WTC11 (cell line): ENCODE results near the gene MECP2. TPM values are rescaled to one million over a fixed set of nuclear protein-coding genes. Genes with fewer than 3 reads are reported as not detected.

Experiments used
- ATAC-seq: fragments of 200-7000 bp; cut with Tn5 transposase; 2 replicates; pipeline ENCODE4 v1.10.0; 2021; ENCODE audit warnings: mild to moderate bottlenecking, moderate library complexity
- CTCF ChIA-PET: fragments of 300-600 bp; sonication (Branson Sonifier 250); formaldehyde crosslinking; loops from one replicate; lab custom pipeline; 2021; ENCODE audit warnings: antibody characterized with exemption; lab: Charles Lee
- POLR2A ChIA-PET: fragments of 350-600 bp; sonication (Branson Sonifier 250); formaldehyde crosslinking; loops from one replicate; lab custom pipeline; 2021; ENCODE audit warnings: antibody characterized with exemption; lab: Charles Lee
- DNase-seq: peaks from one replicate; pipeline ENCODE4 v3.0.0; 2021; ENCODE audit warnings: low spot score
- H3K27ac Mint-ChIP-seq: 2 replicates; pipeline ENCODE4 v1.8.0; 2021; ENCODE audit warnings: mixed read lengths
- H3K27me3 Mint-ChIP-seq: 2 replicates; pipeline ENCODE4 v1.8.0; 2021; ENCODE audit warnings: low read depth, mild to moderate bottlenecking, moderate library complexity, mixed read lengths
- H3K36me3 Mint-ChIP-seq: 2 replicates; pipeline ENCODE4 v1.8.0; 2021; ENCODE audit warnings: mixed read lengths
- H3K4me1 Mint-ChIP-seq: 2 replicates; pipeline ENCODE4 v1.8.0; 2022; ENCODE audit warnings: mixed read lengths
- H3K4me3 Mint-ChIP-seq: 2 replicates; pipeline ENCODE4 v1.8.0; 2021; ENCODE audit warnings: mild to moderate bottlenecking, moderate library complexity, mixed read lengths
- H3K9me3 Mint-ChIP-seq: 2 replicates; pipeline ENCODE4 v1.8.0; 2021; ENCODE audit warnings: mixed read lengths
- CBFB ChIP-seq: sonication (generic); formaldehyde crosslinking; IDR thresholded peaks from 2 replicates; pipeline ENCODE4 v1.8.1; 2022; ENCODE audit warnings: mild to moderate bottlenecking, low read depth, missing genetic modification reagents
- EMX1 ChIP-seq: fragments of 250-450 bp; sonication (Bioruptor Pico); IDR thresholded peaks from 2 replicates; pipeline ENCODE4 v1.8.0; 2021; ENCODE audit warnings: mild to moderate bottlenecking
- FOXJ3 ChIP-seq: sonication (generic); formaldehyde crosslinking; IDR thresholded peaks from 2 replicates; pipeline ENCODE4 v1.9.0; 2021; ENCODE audit warnings: missing genetic modification reagents, mild to moderate bottlenecking, borderline replicate concordance
- FOXK1 ChIP-seq: sonication (generic); formaldehyde crosslinking; IDR thresholded peaks from 2 replicates; pipeline ENCODE4 v1.8.0; 2022; ENCODE audit warnings: mild to moderate bottlenecking, moderate library complexity, missing genetic modification reagents
- FOXP1 ChIP-seq: sonication (generic); formaldehyde crosslinking; IDR thresholded peaks from 2 replicates; pipeline ENCODE4 v1.8.0; 2022; ENCODE audit warnings: missing genetic modification reagents, mild to moderate bottlenecking, moderate library complexity, borderline replicate concordance
- JUN ChIP-seq: sonication (generic); formaldehyde crosslinking; IDR thresholded peaks from 2 replicates; pipeline ENCODE4 v1.8.0; 2023; ENCODE audit warnings: mild to moderate bottlenecking, missing genetic modification reagents
- MYBL2 ChIP-seq: sonication (generic); formaldehyde crosslinking; IDR thresholded peaks from 2 replicates; pipeline ENCODE4 v1.8.1; 2023; ENCODE audit warnings: mild to moderate bottlenecking, moderate library complexity, missing genetic modification reagents
- NFATC4 ChIP-seq: fragments of 250-450 bp; sonication (Bioruptor Pico); IDR thresholded peaks from 2 replicates; pipeline ENCODE4 v1.9.0; 2021; ENCODE audit warnings: mild to moderate bottlenecking
- NFYB ChIP-seq: sonication (generic); formaldehyde crosslinking; conservative IDR thresholded peaks from 2 replicates; pipeline ENCODE4 v1.8.0; 2022; ENCODE audit warnings: low read depth, missing genetic modification reagents
- TCF7 ChIP-seq: sonication (generic); formaldehyde crosslinking; IDR thresholded peaks from 2 replicates; pipeline ENCODE4 v1.8.0; 2022; ENCODE audit warnings: mild to moderate bottlenecking, low read depth, missing genetic modification reagents, moderate library complexity
- TEAD4 ChIP-seq: sonication (generic); formaldehyde crosslinking; IDR thresholded peaks from 2 replicates; pipeline ENCODE4 v1.8.0; 2022; ENCODE audit warnings: mild to moderate bottlenecking, missing genetic modification reagents
- ZNF263 ChIP-seq: sonication (generic); formaldehyde crosslinking; IDR thresholded peaks from 2 replicates; pipeline ENCODE4 v1.8.1; 2022; ENCODE audit warnings: low read depth, mild to moderate bottlenecking, moderate library complexity, missing genetic modification reagents
- ZNF396 ChIP-seq: fragments of 250-450 bp; sonication (Bioruptor Pico); IDR thresholded peaks from 2 replicates; pipeline ENCODE4 v1.8.0; 2021; ENCODE audit warnings: mild to moderate bottlenecking, moderate library complexity, borderline replicate concordance
- total RNA-seq: library from RNA; stranded (reverse); gene quantifications from 3 replicates; pipeline ENCODE4 v1.2.3, GENCODE V29; 2021
- TF ChIP-seq, protein P1 (sequence below): fragments of 250-450 bp; sonication (Bioruptor Pico); conservative IDR thresholded peaks from 2 replicates; pipeline ENCODE4 v1.9.0; 2021; ENCODE audit warnings: mild to moderate bottlenecking
- TF ChIP-seq, protein P2 (sequence below): fragments of 250-450 bp; sonication (Bioruptor Pico); IDR thresholded peaks from 2 replicates; pipeline ENCODE4 v2.1.2; 2022; ENCODE audit warnings: mild to moderate bottlenecking, moderate library complexity
- TF ChIP-seq, protein P3 (sequence below): sonication (generic); formaldehyde crosslinking; IDR thresholded peaks from 2 replicates; pipeline ENCODE4 v1.8.0; 2023; ENCODE audit warnings: missing genetic modification reagents, mild to moderate bottlenecking, borderline replicate concordance
- TF ChIP-seq, protein P4 (sequence below): sonication (generic); formaldehyde crosslinking; IDR thresholded peaks from 2 replicates; pipeline ENCODE4 v1.8.1; 2022; ENCODE audit warnings: mild to moderate bottlenecking, moderate library complexity, missing genetic modification reagents
- TF ChIP-seq, protein P5 (sequence below): fragments of 200-600 bp; IDR thresholded peaks from 2 replicates; pipeline ENCODE4 v1.8.0; 2022; ENCODE audit warnings: antibody characterized with exemption
- TF ChIP-seq, protein P6 (sequence below): sonication (generic); formaldehyde crosslinking; IDR thresholded peaks from 2 replicates; pipeline ENCODE4 v1.8.0; 2022; ENCODE audit warnings: mild to moderate bottlenecking, missing genetic modification reagents
- TF ChIP-seq, protein P7 (sequence below): fragments of 250-450 bp; sonication (Bioruptor Pico); IDR thresholded peaks from 2 replicates; pipeline ENCODE4 v1.9.0; 2021; ENCODE audit warnings: moderate library complexity, mild to moderate bottlenecking, inconsistent platforms, borderline replicate concordance
- TF ChIP-seq, protein P8 (sequence below): sonication (generic); formaldehyde crosslinking; IDR thresholded peaks from 2 replicates; pipeline ENCODE4 v1.8.0; 2023; ENCODE audit warnings: mild to moderate bottlenecking, missing genetic modification reagents
- TF ChIP-seq, protein P9 (sequence below): sonication (generic); formaldehyde crosslinking; IDR thresholded peaks from 2 replicates; pipeline ENCODE4 v1.8.1; 2022; ENCODE audit warnings: mild to moderate bottlenecking, missing genetic modification reagents, moderate library complexity, borderline replicate concordance

MECP2 gene
- total RNA-seq, 1 experiment from 2014 or later = 28.7 TPM

DNA sequence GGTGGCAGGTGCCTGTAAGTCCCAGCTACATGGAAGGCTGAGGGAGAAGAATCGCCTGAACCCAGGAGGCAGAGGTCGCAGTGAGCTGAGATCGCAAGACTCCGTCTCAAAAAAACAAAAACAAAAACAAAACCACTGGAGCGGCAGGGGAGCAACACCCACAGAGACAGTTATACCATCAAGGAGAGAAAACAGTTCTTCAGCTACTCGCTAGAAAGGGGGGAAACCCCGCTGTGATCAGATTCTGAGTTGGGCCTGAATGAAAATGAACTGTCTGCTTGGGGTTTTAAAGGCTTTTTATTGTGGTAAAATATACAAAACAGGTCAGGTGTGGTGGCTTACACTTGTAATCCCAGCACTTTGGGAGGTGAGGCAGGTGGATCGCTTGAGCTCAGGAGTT lies 61.0 kb downstream of the MECP2 start (continued):
- TF ChIP-seq, protein P1, sequence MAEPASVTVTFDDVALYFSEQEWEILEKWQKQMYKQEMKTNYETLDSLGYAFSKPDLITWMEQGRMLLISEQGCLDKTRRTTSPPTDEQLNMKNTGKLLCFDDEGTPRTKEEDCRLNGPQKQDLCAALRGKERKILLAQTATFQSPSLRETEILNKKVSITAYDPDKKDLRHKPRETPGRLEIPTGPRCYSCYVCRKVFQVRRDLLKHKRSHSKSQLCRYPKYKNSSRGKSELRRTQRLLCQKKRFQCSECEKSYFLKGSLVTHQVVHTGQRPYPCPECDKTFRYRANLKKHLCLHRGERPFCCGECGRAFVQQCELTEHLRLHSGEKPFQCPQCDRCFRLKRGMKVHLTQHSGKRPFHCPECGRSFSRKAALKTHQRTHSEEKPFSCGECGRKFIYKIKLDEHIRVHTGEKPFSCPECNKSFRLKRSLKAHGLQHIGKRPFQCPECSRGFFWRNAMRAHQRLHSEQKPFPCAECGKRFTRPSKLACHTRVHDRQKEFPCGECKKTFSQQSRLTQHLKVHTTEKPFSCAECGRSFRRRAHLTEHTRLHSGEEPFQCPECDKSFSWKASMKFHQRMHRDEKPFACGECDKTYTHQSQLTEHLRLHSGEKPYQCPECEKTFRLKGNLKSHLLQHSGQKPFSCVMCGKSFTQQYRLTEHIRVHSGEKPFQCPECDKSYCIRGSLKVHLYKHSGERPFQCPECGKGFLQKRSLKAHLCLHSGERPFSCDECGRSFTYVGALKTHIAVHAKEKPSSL = no peak
- TF ChIP-seq CBFB (CRISPR knock-in tag) (no peak), TCF7 (no peak), FOXP1 (CRISPR knock-in tag) (no peak)
- TF ChIP-seq, protein P2, sequence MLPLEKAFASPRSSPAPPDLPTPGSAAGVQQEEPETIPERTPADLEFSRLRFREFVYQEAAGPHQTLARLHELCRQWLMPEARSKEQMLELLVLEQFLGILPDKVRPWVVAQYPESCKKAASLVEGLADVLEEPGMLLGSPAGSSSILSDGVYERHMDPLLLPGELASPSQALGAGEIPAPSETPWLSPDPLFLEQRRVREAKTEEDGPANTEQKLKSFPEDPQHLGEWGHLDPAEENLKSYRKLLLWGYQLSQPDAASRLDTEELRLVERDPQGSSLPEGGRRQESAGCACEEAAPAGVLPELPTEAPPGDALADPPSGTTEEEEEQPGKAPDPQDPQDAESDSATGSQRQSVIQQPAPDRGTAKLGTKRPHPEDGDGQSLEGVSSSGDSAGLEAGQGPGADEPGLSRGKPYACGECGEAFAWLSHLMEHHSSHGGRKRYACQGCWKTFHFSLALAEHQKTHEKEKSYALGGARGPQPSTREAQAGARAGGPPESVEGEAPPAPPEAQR (CRISPR knock-in tag) = no peak
- TF ChIP-seq, protein P3, sequence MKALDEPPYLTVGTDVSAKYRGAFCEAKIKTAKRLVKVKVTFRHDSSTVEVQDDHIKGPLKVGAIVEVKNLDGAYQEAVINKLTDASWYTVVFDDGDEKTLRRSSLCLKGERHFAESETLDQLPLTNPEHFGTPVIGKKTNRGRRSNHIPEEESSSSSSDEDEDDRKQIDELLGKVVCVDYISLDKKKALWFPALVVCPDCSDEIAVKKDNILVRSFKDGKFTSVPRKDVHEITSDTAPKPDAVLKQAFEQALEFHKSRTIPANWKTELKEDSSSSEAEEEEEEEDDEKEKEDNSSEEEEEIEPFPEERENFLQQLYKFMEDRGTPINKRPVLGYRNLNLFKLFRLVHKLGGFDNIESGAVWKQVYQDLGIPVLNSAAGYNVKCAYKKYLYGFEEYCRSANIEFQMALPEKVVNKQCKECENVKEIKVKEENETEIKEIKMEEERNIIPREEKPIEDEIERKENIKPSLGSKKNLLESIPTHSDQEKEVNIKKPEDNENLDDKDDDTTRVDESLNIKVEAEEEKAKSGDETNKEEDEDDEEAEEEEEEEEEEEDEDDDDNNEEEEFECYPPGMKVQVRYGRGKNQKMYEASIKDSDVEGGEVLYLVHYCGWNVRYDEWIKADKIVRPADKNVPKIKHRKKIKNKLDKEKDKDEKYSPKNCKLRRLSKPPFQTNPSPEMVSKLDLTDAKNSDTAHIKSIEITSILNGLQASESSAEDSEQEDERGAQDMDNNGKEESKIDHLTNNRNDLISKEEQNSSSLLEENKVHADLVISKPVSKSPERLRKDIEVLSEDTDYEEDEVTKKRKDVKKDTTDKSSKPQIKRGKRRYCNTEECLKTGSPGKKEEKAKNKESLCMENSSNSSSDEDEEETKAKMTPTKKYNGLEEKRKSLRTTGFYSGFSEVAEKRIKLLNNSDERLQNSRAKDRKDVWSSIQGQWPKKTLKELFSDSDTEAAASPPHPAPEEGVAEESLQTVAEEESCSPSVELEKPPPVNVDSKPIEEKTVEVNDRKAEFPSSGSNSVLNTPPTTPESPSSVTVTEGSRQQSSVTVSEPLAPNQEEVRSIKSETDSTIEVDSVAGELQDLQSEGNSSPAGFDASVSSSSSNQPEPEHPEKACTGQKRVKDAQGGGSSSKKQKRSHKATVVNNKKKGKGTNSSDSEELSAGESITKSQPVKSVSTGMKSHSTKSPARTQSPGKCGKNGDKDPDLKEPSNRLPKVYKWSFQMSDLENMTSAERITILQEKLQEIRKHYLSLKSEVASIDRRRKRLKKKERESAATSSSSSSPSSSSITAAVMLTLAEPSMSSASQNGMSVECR (CRISPR knock-in tag) = no peak
- TF ChIP-seq, protein P4, sequence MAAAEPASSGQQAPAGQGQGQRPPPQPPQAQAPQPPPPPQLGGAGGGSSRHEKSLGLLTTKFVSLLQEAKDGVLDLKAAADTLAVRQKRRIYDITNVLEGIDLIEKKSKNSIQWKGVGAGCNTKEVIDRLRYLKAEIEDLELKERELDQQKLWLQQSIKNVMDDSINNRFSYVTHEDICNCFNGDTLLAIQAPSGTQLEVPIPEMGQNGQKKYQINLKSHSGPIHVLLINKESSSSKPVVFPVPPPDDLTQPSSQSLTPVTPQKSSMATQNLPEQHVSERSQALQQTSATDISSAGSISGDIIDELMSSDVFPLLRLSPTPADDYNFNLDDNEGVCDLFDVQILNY (CRISPR knock-in tag) = no peak
- TF ChIP-seq, protein P5, sequence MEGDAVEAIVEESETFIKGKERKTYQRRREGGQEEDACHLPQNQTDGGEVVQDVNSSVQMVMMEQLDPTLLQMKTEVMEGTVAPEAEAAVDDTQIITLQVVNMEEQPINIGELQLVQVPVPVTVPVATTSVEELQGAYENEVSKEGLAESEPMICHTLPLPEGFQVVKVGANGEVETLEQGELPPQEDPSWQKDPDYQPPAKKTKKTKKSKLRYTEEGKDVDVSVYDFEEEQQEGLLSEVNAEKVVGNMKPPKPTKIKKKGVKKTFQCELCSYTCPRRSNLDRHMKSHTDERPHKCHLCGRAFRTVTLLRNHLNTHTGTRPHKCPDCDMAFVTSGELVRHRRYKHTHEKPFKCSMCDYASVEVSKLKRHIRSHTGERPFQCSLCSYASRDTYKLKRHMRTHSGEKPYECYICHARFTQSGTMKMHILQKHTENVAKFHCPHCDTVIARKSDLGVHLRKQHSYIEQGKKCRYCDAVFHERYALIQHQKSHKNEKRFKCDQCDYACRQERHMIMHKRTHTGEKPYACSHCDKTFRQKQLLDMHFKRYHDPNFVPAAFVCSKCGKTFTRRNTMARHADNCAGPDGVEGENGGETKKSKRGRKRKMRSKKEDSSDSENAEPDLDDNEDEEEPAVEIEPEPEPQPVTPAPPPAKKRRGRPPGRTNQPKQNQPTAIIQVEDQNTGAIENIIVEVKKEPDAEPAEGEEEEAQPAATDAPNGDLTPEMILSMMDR = no peak
- TF ChIP-seq, protein P6, sequence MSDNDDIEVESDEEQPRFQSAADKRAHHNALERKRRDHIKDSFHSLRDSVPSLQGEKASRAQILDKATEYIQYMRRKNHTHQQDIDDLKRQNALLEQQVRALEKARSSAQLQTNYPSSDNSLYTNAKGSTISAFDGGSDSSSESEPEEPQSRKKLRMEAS = no peak

DNA sequence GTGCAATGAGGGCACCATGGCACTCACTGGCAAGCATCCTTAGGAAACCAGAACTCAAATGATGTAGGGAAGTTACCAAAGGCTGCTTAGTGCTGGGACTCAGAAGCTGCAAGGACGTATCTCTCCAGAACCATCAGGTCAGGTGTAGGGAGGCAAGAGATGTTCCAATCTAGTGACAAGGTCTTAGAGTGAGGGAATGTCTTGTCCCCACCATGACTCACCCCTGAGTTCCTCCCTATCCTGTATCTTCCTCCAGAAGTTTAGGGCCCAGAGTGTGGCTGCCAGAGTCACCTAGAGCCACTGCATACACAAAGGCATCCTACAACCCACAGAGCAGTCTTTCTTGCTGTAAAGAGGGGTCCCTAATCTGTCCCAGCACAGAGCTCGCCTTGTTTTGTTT lies 63.7 kb downstream of the MECP2 start:
- Mint-ChIP-seq H3K9me3 (no peaks in the 10 kb centered on the region), H3K27me3 (no peaks in the 10 kb centered on the region), H3K27ac (peak overlapping the region; percentile 38; the same call in 1 of the 2 replicates), H3K36me3 (peaks cover 12% of the 10 kb centered on the region), H3K4me3 (no peak overlapping the region), H3K4me1 (peaks cover 47% of the 10 kb centered on the region)
- ChIA-PET CTCF (no interaction called here), POLR2A (no interaction called here)
- no peak for DNase-seq
- no peak for ATAC-seq
- TF ChIP-seq, protein P7, sequence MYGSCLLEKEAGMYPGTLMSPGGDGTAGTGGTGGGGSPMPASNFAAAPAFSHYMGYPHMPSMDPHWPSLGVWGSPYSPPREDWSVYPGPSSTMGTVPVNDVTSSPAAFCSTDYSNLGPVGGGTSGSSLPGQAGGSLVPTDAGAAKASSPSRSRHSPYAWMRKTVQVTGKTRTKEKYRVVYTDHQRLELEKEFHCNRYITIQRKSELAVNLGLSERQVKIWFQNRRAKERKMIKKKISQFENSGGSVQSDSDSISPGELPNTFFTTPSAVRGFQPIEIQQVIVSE (CRISPR knock-in tag) = no peak
- TF ChIP-seq EMX1 (CRISPR knock-in tag) (no peak), FOXJ3 (CRISPR knock-in tag) (no peak), NFYB (CRISPR knock-in tag) (no peak), MYBL2 (no peak), ZNF263 (no peak), TEAD4 (CRISPR knock-in tag) (no peak), JUN (no peak), NFATC4 (no peak), ZNF396 (CRISPR knock-in tag) (no peak), FOXK1 (CRISPR knock-in tag) (no peak)
- TF ChIP-seq, protein P8, sequence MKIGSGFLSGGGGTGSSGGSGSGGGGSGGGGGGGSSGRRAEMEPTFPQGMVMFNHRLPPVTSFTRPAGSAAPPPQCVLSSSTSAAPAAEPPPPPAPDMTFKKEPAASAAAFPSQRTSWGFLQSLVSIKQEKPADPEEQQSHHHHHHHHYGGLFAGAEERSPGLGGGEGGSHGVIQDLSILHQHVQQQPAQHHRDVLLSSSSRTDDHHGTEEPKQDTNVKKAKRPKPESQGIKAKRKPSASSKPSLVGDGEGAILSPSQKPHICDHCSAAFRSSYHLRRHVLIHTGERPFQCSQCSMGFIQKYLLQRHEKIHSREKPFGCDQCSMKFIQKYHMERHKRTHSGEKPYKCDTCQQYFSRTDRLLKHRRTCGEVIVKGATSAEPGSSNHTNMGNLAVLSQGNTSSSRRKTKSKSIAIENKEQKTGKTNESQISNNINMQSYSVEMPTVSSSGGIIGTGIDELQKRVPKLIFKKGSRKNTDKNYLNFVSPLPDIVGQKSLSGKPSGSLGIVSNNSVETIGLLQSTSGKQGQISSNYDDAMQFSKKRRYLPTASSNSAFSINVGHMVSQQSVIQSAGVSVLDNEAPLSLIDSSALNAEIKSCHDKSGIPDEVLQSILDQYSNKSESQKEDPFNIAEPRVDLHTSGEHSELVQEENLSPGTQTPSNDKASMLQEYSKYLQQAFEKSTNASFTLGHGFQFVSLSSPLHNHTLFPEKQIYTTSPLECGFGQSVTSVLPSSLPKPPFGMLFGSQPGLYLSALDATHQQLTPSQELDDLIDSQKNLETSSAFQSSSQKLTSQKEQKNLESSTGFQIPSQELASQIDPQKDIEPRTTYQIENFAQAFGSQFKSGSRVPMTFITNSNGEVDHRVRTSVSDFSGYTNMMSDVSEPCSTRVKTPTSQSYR (CRISPR knock-in tag) = no peak
- TF ChIP-seq, protein P9, sequence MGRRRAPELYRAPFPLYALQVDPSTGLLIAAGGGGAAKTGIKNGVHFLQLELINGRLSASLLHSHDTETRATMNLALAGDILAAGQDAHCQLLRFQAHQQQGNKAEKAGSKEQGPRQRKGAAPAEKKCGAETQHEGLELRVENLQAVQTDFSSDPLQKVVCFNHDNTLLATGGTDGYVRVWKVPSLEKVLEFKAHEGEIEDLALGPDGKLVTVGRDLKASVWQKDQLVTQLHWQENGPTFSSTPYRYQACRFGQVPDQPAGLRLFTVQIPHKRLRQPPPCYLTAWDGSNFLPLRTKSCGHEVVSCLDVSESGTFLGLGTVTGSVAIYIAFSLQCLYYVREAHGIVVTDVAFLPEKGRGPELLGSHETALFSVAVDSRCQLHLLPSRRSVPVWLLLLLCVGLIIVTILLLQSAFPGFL = no peak
